ENCODE data around the gene ALDH1B1.
A peak's percentile ranks its signal among the peaks of the same experiment; 100 is the strongest.
"Not testable (repeated sequence)": the region's sequence is repeated elsewhere in the genome, so short reads cannot be mapped to it uniquely, and the experiment has no call there.

Gene ALDH1B1

DNA sequence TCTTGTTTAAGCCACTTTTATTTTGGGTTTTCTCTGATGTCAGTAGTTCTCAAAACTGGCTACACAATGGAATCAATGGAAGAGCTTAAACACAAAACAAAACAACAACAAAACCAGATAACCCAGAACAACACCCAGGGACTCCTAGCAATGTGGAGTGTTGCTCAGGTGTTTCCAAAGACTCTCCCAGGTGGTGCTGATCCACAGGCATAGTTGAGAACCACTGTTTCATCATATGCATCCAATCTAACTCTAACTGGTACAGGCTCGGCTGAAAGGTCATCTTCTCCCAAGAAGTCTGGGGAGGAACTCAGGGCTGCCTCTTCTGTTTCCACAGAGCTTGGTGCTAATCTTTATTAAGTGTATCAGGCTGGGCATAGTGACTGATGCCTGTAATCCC, 5.4 kb upstream of the ALDH1B1 start:
- DNase-seq (ENCODE audit: low read depth), result no peak

DNA sequence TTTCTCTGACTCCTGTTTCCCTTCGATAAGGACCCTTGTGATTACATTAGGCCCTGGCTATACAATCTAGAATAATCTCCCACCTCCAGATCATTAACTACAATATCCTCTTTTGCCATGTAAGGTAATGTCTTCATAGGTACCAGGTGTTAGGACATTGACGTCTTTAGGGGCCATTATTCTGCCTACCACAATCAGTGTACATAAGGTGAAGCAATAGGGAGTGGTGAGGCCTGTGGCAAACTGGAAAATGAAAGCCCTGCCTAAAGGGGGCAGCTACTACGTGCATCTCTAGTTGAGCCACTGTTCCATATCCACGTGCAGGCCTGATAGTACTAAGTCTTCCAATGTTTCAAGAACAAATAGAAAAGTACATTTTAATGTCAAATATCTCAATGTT, 4.8 kb upstream of the ALDH1B1 start:
- no peak for DNase-seq (ENCODE audit: low read depth)

DNA sequence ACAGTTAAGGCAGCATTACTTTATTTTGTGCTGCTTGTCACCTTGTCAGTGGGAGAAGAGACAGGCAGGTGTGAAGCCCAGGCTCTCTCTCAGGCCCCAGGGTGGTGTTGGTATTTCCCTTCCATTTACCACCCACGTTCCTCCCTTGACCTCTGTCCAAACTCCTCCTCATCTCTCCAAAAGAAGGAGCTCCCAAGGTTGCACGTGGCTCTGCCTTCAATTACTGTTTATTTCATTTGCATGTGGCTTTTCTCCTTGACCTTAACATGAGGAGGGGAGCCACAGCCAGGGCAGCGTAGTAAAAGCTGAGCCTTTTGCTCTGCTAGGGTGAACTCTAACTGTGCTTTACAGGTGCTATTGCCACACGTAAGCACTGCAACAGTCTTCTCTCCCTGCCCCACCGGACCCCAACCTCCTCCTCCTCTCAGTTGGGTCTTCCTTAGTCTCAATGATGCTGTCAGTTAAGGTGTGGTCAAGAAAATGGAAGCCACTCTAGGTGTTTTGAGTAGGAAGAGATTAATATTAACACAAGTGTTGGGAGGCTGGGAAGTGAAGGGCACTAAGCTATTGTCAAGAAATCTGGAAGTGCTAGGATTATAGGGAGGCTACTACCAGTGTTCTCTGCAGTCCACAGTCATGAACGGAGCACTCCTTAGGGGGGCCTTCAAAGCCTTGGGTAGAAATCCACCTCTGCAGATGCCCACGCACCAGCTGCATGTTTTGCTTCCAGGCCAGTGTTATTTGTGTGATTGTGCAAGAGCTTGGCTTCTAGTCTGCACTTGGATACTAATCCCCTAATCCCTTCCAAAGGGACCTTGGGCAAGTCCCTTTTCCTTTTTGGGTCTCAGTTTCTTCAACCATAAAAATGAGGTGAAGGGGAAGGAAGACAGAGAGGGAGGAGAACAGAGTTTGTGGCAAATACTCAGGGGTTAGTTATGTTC, 3.9 kb upstream of the ALDH1B1 start:
- peak; percentile 31 for DNase-seq (ENCODE audit: low read depth)

DNA sequence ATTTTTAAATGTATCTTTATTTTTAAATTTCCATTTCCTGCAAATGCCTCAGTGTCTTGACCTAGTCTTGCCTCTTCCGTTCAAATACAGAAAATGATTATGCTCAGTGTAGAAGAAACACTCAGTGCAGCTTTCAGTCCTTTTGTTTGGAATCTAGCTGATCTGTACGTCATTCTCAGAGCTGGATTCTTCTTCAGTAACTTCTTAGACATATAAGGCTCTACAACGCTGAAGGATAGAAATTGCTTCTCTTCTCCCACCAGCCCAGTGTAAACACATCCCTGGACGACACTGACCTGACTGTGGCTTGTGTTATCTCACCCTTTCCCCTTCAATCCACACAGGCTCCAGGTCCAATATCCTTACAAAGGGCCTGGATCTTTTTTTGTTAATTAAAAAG, 3.2 kb upstream of the ALDH1B1 start:
- DNase-seq (ENCODE audit: low read depth), result no peak

DNA sequence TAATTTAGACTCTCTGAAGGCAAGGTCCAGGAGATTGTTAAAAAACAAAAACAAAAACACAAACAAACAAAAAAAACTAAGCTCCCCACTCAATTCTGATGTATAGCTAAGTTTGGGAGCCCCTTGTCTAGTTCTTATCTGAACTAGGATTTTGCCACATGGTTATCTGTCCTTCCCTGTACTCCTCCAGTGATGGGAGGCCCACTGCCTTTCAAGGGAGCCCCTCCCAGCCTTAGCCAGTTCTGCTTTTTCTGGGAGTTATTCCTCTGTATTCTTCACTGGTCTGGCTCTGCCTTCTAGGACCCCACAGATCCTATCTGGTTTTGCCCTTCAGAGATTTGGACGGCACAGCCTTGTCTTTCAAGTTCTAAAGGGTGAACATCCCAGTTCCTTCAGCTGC, 2.1 kb upstream of the ALDH1B1 start:
- no peak for DNase-seq (ENCODE audit: low read depth)

DNA sequence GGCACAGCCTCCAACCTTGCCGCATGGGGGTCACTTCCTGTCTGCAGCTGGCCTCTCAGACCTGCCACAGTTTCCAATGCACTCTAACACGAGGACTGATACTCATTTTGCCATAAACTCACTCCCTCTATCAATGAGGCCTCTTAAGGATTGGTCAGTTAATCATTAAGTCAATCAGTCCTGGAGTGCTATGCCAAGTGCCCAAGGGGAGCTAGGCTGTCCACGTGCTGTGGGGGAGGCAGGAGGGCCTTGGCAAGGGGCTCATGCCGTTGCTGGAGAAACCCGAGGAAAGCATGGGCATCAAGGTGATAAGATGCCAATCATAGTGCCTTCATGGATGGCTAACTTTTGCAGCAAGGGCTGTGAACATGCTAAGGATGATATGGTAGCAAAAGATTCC, 1.7 kb upstream of the ALDH1B1 start:
- no peak for DNase-seq (ENCODE audit: low read depth)

DNA sequence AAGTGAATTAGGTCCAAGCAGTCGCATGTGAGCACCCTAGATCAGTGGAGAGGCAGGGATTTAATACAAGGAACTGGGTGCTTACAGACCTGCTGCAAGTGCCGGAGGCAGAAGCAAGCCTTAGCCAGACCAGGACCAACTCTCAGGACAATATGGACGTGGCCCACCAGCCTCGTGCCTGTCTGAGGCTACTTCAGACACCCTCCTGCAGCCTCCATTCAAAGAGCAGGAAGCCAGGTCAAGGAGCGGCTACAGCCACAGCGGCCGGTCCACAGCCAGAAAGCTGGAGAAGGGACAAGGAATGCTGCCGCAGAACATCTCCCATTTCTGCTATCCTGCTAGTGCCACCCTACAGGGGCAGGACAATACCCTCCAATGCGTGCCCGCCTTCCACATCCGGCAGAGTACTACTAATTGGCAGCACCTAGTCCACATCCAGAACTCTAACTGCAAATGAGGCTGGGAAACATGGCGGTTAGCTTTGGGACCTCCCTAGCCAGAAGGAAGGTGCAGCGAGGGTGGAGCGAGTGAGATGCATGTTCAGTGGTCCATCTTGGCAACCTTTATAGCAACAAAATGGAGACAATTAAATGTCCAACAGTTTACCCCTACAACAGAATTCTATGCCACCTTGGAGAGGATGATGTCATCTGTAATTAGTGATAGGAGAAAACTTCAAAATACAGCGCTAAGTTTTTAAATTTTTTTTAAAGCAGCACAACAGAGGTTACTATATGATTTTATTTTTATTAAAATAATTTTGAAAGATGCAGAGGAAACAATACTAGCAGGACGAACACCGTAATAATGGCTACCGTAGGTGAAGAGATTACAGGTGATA, 1.0 kb upstream of the ALDH1B1 start:
- DNase-seq (ENCODE audit: low read depth), result no peak

DNA sequence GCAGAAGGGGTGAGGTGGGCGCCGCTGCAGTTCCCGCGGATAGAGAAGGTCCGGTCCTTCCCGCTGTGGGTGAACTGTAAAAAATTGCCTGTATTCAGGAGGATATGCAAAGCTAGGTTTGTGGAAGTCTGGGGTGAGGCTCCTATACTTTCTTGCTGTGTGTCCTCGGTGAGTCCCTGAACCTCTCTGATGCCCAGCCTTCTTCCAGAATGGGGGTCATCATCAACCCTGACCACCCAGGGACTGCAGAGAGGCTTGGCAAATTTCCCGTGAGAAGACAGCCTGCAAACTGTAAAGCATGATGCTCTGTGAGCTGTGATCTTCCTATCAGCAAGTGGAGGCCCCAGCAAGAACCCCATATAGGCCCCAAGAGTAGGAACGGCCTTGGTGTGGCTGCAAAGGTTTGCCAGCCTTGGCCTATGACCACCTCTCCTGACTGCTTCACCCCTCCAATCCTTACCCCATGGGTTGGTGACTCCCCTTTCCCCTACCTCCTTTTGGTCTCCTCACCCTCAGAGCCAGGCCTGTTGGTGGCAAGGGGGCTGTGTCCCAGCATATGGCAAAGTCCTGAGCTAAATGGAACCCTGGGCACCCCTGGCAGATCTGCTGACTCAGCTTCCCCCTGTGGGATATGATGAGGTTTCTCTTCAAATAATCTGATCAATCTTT, 760 bp downstream of the ALDH1B1 start:
- DNase-seq (ENCODE audit: low read depth), result no peak

DNA sequence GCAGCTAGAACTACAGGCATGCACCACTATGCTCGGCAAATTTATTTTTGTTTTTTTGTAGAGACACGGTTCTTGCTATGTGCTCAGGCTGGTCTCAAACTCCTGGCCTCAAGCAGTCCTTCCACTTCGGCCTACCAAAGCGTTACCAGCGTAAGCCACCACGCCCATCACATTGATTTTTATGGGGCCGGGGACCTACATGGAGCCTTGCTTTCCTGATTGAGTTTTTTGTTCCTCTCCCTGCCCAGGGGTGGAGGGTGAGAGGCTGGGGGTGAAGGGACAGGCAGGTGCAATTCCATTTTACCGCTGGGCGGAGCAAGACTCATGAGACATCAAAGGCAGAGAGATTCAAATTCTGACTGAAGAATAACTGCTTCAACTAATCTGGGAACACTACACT, 1.9 kb downstream of the ALDH1B1 start:
- DNase-seq (ENCODE audit: low read depth), result no peak

DNA sequence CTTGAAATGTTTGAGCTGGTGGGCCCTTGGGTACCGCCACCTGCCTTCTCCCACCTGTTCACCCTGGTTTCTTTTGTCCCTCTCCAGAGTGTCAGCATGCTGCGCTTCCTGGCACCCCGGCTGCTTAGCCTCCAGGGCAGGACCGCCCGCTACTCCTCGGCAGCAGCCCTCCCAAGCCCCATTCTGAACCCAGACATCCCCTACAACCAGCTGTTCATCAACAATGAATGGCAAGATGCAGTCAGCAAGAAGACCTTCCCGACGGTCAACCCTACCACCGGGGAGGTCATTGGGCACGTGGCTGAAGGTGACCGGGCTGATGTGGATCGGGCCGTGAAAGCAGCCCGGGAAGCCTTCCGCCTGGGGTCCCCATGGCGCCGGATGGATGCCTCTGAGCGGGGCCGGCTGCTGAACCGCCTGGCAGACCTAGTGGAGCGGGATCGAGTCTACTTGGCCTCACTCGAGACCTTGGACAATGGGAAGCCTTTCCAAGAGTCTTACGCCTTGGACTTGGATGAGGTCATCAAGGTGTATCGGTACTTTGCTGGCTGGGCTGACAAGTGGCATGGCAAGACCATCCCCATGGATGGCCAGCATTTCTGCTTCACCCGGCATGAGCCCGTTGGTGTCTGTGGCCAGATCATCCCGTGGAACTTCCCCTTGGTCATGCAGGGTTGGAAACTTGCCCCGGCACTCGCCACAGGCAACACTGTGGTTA, 3.3 kb downstream of the ALDH1B1 start:
- DNase-seq (ENCODE audit: low read depth), result no peak

DNA sequence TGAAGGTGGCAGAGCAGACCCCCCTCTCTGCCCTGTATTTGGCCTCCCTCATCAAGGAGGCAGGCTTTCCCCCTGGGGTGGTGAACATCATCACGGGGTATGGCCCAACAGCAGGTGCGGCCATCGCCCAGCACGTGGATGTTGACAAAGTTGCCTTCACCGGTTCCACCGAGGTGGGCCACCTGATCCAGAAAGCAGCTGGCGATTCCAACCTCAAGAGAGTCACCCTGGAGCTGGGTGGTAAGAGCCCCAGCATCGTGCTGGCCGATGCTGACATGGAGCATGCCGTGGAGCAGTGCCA, 3.8 kb downstream of the ALDH1B1 start:
- no peak for DNase-seq (ENCODE audit: low read depth)

DNA sequence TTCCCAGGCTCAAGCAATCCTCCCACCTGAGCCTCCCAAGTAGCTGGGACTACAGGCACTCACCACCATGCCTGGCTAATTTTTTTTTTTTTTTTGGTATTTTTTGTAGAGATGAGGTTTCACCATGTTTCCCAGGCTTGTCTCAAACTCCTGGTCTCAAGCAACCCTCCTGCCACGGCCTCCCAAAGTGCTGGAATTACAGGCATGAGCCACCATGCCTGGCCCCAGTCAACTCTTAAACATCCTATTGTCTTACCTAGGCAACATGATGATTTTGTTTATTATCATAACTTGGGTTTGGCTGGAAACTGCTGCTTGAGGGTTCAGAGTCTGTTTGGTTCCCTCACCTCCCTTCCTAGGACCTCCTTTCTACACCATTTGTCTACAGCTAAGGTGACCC, 6.7 kb downstream of the ALDH1B1 start:
- not testable (repeated sequence) for DNase-seq (ENCODE audit: low read depth)

DNA sequence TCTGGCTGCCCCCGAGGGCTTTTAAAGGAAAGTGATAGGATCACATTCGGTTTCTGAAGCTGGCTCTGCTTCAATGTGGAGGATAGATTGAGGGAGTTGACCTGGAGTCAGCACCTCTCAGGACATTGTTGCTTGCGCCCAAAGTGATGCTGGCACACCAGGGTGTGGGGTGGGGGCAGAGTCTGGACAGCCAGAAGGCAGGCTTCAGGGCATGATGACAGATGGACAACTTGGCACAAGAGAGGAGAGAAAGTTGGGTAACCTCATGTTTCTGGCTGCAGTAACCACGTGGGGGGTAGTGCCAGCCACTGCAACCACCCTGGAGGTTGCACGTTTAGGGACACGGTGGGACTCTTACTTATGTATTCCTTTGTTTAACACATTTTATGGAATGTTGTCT, 9.5 kb downstream of the ALDH1B1 start:
- DNase-seq (ENCODE audit: low read depth), result no peak

DNA sequence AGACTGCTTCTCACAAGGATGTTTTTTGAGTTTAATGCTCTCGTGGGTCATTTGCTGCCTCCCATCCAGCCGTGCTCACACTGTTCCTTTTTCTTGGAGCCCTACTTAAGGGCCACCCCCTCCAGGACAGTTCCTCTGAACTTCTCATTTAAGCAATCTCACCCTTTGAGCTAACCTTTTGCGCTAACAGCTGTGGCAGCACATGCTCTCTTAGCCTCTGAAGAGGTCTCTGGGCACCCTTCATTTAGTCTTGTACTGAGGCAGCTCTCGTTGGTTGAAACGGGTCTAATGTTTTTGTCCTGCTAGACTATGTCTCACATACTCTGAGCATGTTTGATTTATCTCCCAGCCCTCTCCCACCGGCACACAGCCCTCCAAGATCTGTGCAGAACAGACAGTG, 11.8 kb downstream of the ALDH1B1 start:
- DNase-seq (ENCODE audit: low read depth), result no peak

DNA sequence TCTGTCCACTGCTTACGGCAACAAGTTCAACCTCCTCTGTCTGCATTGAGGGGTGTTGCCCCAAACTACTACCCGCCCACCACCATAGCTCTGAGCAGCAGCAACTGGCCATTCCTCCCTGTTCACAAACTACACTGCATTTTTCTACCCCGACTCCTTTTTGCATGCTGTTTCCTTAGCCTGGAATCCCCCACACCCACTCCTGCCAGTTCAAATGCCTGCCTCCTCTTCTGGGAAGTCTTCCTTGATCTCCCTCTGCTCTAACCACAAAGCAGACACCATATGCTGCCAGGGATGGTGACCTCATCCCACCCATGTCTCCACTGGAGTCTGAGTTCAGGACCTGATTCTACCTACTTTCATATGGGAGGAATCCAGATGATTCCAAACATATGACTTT, 13.3 kb downstream of the ALDH1B1 start:
- DNase-seq (ENCODE audit: low read depth), result no peak

DNA sequence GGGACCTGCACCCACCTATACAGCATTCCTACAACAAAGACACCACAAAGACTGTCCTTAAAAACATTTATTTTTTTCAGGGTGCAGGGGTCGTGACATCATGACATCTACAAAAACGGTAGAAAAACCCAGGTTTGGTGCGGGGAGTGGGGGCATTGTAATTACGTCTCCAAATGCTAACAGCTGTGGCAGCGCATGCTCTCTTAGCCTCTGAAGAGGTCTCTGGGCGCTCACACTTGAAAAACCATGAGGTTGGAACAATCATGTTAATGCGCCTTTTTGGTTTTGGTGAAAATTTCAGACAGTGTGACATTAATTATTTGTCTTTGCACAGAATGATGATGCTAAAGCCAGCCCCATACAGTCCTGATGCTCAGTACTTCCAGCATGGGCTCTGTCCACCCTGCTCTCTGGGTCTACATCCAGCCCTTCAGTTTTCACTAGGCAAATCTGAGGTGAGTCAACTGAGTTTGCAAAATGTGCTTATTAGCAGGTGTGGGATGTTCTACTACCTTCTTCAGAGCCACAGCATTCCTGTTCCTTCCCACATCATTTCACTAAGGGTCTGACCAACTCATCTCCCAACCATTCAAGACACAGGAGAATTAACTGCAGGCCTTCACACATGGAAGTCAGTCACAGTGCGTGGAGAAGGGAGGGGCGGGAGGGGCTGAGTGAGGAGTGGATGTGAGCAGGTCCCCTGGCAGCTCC, 14.1 kb downstream of the ALDH1B1 start:
- no peak for DNase-seq (ENCODE audit: low read depth)

DNA sequence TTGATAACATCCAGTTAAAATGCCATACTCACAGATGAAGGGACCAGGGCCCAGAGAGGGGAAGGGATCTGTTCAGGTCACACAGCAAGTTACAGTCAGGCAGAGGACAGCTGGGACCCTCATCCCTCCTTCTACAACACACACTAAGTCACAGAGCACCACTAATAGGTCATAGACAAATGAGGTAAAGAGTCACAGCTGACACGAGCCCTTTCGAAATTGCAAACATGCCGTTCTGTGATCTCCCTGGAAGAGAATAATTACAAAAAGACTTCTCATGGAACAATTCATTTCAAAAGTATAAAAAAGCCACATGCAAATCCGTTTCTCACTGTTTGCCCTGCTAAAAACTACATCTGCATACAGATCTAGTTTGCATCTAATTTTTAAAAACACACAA, 16.2 kb downstream of the ALDH1B1 start:
- DNase-seq (ENCODE audit: low read depth), result no peak

DNA sequence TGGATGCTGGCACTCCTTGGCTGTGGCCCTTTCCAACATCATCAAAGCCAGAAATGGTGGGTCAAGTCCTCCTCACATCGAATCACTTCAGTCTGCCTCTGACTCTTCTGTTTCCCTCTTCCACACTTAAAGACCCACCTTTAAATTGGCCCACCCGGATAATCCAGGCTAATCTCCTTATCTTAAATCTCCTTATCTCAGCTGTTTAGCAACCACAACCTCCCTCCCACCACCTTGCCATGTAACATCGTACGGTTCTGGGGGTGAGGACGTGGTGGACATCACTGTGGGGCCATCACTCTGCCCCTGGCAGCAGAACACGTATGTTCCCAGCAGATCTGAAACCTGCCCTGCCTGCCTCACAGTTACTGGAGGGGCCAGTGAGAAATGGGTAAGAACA, 20.2 kb downstream of the ALDH1B1 start:
- DNase-seq (ENCODE audit: low read depth), result no peak

DNA sequence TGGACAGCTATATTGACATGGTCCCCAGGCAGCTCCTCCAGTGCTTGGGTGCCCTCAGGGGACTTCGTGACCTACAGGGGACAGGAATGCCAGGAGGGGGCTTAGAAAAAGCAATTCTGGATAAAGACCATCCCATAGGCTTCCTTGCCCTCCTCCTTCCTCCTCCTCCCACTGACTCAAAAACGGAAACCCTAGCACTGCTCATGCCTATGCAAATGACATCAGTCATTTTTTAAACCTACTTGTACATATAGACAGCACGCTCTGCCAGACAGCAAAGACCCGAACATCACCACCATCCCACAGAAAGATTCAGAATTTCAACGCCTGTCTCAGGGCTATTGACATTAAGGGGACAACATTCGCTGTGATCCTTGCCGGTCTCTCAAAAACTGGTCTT, 20.8 kb downstream of the ALDH1B1 start:
- no peak for DNase-seq (ENCODE audit: low read depth)

DNA sequence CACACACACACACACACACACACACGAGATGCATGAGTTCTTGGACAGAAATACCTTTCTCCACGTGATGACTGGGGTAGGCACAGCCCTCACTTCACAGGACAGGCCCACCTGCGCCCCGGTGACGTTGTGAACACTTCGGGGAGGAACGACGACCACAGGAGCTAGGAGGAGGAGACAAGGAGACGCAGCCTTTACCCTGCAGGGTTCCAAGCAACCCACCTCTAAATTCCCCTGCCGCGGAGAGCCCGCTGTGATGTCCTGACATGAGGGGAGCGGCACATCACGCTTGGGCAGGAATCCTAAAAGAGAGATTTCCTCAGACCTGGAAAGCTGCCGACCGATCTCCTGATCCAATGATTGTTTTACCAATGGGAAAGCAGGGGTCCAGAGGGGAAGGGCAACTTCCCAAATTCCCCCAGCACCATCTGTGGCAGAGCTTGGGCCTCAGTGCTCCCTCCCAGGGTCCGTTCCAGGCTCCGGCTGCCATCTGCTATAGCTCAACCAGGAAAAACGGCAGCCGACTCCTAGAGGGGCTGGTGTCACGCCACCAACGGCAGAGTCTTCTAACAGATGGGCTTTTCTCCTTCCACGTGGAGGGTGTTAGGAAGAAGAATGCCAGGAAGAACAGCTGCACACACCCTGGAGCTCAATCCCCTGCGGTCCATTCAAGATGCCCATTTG, 21.7 kb downstream of the ALDH1B1 start:
- no peak for DNase-seq (ENCODE audit: low read depth)

DNA sequence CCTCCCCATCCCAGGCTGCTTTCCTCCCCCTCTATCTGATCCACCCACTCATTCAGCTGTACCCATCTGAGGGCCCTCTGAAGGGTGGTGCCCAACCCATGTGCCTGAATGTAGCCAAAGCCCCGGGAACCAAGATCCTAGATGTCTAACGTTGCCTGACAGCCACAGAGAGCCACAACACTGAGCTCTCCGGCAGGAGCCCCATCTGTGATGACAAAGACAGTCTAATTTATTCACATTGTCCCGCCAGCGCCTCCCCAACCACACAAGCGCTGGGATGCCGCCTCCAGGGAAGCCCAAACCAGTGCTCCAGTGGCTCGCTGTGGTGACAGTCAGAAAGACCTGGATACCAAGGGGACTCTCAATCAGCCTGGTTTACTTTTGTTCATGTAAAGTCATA, 23.4 kb downstream of the ALDH1B1 start:
- no peak for DNase-seq (ENCODE audit: low read depth)

Measured in GM04503 (cell line).